GM19193 (cell line): ENCODE data around the gene FBXW11.

ENCODE experiments used
- POLR2A ChIP-seq: IDR thresholded peaks from 4 replicates; pipeline ENCODE4 v1.6.1; 2011; ENCODE audit not compliant: insufficient read depth, insufficient read length; ENCODE audit errors: extremely low read depth

The FBXW11 gene

GRCh38 chr5:171954721-171955120 lies 51.7 kb downstream of the FBXW11 start:
- no peak for TF ChIP-seq POLR2A

DNA sequence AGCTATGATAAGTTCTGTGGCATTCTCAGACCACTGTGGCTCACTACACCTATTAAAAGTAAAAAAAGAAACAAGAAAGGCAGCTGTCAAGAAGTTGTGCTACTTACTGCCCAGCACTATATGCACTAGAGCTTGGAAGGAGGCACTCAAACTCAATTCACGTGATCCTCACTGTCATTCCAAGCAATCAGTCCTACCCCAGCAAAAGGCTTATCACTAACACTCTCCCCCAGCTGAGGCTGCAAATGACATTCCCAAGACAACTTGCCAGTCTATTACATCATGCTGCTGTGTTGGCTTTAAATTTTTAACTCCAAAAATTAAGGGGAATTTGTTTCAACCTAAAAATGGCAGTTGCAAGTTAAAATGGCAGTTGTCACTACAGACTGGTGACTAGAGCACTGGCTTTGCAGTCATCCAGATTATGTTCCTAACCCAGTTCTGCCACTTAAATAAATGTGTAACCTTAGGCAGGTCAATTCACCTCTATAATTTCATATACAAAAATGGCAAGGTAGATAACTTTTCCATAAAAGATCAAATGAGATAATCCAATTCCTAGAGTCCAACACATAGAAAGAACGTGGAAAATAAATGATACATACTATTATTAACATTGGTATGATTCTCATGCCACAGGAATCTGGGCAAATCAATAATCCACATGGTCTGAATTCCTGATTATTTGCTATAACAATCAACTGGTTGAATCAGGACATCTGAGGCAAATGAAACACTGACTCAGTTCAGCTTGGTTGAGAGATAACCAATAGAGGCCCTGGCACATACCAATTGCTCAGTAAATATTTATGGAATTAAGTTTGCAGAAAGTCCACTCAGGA lies 52.4 kb downstream of the FBXW11 start:
- no peak for TF ChIP-seq POLR2A

GRCh38 chr5:171952021-171952420 lies 54.4 kb downstream of the FBXW11 start:
- no peak for TF ChIP-seq POLR2A

DNA sequence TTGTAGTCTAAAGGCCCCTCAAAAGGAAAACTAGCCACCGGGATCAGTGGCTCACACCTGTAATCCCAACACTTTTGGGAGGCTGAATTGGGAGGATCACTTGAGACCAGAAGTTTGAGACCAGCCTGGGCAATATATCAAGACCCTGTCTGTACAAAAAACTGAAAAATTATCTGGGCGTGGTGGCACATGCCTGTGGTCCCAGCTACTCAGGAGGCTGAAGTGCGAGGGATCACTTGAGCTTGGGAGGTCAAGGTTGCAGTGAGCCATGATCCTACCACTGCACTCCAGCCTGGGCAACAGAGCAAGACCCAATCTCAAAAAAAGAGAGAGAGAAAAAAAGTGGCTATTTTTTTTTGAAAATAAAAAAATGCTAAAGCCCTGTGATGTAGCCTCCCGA lies 55.2 kb downstream of the FBXW11 start:
- TF ChIP-seq POLR2A = no peak

DNA sequence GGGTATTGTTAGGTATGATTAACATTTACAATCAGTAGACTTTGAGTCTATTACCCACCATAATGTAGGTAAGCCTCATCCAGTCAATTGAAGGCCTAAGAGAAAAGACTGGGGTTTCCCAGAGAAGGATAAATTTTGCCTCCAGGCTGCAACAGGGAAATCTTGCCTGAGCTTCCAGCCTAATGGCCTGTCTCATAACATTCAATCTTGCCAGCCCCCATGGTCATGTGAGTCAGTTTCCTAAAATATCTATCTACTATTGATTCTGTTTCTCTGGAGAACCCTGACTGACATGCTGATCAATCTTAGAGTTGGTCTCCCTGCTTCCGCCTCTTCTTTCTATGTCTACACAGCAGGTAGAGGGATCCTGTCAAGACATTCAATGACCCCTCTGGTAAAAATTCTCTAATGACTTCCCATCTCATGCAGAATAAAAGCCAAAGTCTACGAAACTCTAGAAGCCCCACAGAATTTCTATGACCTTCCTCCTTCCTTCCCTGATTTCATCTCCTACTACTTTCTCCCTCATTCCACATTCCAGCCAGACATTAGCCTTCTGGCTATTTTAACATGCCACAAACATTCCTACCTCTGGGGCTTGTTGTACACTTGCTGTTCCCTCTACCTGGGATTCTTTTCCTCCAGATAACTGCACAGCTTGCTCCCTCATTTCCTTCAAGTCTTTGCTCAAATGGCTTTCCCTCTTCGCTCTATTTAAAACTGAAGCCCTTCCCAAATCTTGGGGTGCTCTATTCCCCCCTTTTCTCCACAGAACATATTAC lies 60.2 kb downstream of the FBXW11 start:
- no peak for TF ChIP-seq POLR2A

GRCh38 chr5:171945476-171945875 lies 61.0 kb downstream of the FBXW11 start:
- no peak for TF ChIP-seq POLR2A

DNA sequence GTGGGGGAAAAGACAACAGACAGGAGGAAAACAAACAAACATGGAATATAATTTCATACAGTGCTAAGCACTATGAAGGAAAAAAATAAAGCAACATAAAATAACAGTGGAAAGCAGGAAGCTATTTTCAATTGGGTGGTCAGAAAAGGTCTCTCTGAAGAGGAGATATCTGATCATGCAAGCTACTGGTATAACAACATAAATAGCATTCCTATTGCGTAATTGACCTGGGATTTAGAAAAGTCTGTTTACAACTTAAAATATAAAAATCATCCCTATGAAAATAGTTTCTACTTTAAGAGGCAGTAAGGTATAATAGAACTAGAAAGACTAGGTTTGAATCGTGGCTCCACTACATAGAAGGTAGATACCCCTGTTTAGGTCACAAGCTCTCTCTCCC lies 61.4 kb downstream of the FBXW11 start:
- TF ChIP-seq POLR2A = no peak

DNA sequence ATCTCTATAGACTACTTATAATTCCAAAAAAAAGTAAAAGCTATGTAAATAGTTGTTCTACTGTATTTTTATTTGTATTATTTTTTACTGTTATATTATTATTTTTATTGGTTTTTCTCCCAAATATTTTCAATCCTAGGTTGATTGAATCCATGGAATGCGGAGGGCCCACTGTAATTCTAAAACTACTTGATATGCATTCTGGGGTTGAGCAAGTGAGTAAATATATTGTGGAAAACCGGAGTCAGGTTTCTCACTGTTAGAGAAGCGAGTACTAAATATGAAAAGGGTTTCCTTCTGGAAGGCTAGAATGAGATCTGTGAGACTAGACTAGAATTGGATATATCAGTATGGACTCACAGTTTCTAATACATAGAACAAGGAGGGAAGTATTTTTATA lies 66.5 kb downstream of the FBXW11 start:
- TF ChIP-seq POLR2A = no peak

- TF ChIP-seq POLR2A = no peak
These were observed 68.1 kb downstream of the FBXW11 start for GRCh38 chr5:171938358-171938757.

DNA sequence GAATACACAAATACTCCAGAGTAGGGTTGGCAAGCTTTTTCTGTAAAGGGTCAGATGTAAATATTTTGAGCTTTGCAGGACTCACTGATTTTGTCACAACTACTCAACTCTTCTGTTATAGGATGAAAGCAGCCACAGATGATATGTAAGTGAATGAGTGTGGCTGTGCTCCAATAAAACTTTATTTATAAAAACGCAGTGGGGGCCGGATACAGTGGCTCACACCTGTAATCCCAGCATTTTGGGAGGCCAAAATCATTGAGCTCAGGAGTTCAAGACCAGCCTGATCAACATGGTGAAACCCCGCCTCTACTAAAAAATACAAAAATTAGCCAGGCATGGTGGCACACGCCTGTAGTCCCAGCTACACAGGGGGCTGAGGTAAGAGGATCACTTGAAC lies 69.1 kb downstream of the FBXW11 start:
- no peak for TF ChIP-seq POLR2A

- no peak for TF ChIP-seq POLR2A
These were observed 71.9 kb downstream of the FBXW11 start for GRCh38 chr5:171934586-171934985.

GRCh38 chr5:171931163-171931562 lies 75.3 kb downstream of the FBXW11 start:
- no peak for TF ChIP-seq POLR2A

DNA sequence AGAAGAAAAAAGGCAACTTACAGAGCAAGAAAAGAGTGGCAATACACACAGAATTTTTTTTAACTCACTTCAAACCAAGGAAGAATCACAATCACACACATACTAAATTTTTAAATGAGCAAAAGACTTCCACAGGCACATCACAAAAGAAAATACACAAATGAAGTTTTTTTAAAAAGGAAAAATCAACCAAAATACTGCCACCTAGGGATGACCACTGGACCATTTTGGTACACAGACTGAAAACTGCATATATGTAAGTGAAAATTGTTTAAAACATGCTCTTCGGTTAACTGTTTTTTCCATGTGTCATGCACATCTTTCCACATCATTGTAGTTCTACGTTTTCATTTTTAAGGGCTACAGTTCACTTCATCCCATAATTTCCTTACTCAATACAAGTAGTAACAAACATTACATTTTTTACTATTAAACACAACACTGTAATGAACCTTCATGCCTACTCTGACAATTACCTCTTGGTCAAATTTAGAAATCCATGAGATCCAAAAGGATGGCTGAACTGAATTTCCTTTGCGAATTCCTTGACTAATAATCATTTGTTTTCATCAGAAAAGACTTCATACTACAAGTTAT lies 79.0 kb downstream of the FBXW11 start:
- TF ChIP-seq POLR2A = no peak

- no peak for TF ChIP-seq POLR2A
These were observed 80.1 kb downstream of the FBXW11 start for GRCh38 chr5:171926311-171926710.

GRCh38 chr5:171924493-171925122 lies 81.8 kb downstream of the FBXW11 start:
- TF ChIP-seq POLR2A = no peak
